Stimulated activated CD4-positive, alpha-beta T cell treated with anti-CD3 and anti-CD28 coated beads, Interleukin-4, amount 100 ng/mL, for 48 hours (primary cell): Measurements from ENCODE around the gene CDC20B.
"Not testable (repeated sequence)": the region's sequence is repeated elsewhere in the genome, so short reads cannot be mapped to it uniquely, and the experiment has no call there.

Source experiments
- DNase-seq, 2 donors: peaks; one replicate each; pipeline ENCODE4 v3.0.0-alpha.2; 2020; ENCODE audit warnings: low read depth in 2 of 2

CDC20B gene

GRCh38 chr5:55104036-55104772 lies 68.8 kb downstream of the CDC20B start:
- no peak for DNase-seq

- DNase-seq, result peak in 1 of 2 donors; percentile 6
Measured at GRCh38 chr5:55102348-55102747, 70.6 kb downstream of the CDC20B start, which contains the start of gene GZMA. Gene GZMA, plus strand, starts transcription at chr5:55102646. Its CDS starts 37 bp downstream, at chr5:55102683.

DNA sequence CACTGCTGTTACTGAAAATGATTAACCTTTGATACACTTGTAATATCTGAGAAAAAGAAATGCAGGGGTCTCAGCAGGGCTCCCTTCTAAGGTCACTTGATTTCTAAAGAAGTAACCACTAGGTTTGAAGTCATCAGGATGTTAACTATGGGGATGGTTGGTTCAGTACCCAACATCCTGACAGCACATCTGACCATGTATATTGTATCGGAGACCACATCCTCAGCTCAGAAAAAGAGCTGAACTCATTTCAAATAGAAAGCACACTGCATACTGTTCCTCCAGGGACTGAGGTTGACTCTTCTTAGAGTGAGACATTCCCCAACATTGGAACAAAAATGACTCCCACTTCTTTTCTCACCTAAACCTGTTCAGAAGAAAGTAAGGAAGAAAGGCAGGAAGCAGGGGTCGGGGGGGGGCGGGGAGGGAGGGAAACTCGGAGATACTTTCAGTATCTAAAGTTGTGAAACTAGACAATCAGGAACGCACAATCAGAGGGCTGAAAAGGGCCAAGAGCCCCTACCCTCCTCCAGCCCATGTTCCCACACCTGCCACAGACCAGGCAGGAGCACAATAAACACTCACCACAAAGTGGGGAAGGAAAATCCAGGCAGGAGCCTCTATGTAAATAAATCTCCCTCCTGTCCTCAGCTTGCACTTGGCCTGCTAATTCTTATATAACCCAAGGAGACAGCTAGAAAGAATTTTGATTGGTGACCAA lies 71.3 kb downstream of the CDC20B start:
- no peak for DNase-seq

- not testable (repeated sequence) for DNase-seq
Measured at GRCh38 chr5:55101148-55101547, 71.8 kb downstream of the CDC20B start.

DNA sequence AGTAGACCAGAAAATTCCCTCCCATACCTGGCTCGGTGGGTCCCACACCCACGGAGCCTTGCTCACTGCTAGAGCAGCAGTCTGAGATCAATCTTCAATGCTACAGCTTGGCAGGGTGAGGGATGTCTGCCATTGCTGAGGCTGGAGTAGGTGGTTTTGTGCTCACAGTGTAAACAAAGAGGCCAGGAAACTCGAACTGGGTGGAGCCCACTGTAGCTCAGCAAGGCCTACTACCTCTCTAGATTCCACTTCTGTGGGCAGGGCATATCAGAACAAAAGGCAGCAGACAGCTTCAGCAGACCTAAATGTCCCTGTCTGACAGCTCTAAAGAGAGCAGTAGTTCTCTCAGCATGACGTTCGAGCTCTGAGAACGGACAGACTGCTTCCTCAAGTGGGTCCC lies 76.1 kb downstream of the CDC20B start:
- DNase-seq, result no peak

DNA sequence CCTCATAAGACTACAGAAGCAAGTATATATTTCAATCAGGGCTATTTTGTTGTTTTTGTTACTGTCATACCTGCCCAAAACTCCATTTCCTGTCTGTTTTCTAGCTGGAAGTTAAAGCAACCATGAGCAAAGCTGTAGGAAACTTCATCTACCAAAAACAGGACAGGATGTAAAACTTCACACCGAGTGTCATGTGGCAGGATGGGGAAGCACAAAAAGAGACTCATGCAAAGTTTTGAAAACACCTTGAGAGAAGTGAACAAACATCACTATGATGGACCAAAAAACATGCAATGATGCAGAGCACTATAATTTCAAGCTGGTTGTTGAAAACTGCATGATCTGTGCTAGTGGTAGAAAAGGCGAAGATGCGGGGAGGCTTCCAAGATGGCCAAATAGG lies 76.8 kb downstream of the CDC20B start:
- DNase-seq, result no peak

- DNase-seq, result not testable (repeated sequence)
Measured at GRCh38 chr5:55091011-55091410, 82.0 kb downstream of the CDC20B start.

DNA sequence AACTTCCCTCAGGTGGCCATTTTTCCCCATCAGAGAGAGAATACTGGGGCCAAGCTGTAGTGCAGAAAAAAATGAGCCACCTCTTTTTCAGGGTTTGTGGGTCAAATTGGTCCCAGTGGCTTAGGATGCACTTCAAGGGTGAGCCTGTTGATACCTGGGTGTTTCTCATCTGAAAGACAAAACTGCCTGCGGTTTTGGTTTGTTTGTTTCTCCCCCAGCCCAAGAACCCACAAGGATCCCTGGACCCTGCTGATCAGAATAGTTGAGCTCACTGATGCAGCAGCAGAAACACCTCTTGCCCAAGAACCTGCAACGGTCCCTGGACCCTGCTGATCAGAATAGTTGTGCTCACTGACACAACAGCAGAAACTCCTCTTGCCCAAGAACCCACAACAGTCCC lies 83.7 kb downstream of the CDC20B start:
- not testable (repeated sequence) for DNase-seq

GRCh38 chr5:55081541-55081940 lies 91.4 kb downstream of the CDC20B start:
- no peak for DNase-seq

DNA sequence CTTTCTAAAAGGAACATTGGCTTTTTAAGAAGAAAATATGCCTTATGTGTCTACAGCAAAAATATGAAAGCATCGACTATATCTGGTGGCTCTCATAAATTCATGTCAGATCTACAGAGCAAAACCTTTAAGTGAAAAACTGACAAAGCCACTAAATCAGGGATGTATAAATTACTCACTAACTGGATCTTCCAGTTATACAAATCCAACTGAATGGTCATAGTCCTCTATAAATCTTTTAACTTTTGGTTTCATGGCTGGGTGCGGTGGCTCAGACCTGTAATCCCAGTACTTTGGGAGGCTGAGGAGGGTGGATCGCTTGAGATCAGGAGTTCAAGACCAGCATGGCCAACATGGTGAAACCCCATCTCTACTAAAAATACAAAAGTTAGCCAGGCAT lies 99.8 kb downstream of the CDC20B start:
- DNase-seq, result no peak

- no peak for DNase-seq
Measured at GRCh38 chr5:55072666-55073065, 100.3 kb downstream of the CDC20B start.

DNA sequence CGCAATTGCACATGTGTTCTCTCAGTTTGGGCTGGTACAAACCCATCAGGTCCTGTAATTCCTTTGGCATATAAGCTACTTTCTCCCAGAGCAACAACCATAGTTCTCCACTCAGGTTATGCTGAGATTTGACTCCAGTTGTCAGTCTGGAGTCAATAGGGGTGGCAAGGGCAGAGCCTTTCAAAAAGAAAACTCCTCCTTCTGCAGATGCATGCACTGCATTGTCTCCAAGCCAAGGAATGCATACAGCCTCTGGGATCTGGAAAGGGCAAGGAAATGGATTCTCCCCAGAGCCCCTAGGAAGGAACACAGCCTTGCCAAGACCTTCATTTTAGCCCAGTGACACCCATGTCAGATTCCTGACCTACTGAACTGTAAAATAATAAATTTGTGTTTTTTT lies 101.6 kb downstream of the CDC20B start:
- no peak for DNase-seq

GRCh38 chr5:55070968-55071367 lies 102.0 kb downstream of the CDC20B start:
- no peak for DNase-seq

DNA sequence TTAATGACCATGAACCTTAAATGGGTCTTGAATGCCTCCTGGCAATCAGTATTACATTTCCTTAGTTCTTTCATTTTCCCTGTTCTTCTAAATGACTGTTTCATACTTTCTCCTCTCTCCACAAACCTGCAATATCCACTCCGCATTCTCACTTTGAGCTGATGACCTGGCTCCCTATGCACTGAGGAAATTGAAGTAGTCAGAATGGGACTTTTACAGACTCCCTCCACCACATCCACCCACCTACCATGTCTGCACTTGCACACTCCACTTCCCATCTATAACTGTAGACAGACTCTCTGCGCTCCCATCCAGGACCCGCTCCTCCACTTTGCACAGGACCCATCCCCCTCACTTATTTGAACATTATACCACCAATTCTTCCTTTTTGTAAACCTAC lies 106.7 kb downstream of the CDC20B start:
- DNase-seq, result no peak

DNA sequence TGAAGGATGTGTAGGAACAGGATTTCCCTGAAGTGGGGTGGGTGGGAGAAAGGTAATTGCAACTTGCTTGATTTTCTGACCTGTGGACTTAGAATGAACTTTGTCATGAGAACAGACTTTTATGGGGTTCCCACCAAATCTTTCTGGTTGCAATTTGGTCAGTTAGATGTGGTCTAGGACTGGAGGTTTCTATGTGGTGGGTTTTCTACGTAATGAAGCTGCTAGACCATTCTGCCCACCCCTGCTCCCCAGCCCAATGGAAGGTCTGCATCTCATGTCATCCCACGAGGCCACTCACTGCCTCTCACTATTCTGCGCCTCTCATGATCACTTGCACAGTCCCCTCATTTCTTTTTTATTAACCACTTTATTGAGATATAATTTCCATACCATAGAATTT lies 108.5 kb downstream of the CDC20B start:
- no peak for DNase-seq

DNA sequence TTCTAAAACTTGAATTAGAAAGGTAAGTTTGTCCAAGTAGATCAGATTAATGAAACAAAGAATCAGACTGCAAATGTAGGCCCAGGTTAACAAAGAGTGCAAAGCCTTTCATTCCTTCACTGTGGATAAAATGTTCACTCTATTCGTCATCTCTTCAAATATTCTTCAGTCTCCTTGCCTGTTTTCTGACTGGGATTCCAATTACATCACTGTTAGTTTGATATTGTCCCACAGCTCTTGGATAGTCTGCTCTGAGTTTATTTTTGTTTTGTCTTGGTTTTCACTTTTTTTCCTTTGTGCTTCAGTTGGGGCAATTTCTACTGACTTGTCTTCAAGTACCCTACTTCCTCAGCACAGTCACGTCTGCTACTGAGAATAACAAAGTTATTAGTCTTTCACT lies 109.1 kb downstream of the CDC20B start:
- no peak for DNase-seq

GRCh38 chr5:55063220-55063863 lies 109.6 kb downstream of the CDC20B start:
- DNase-seq, result no peak
